AG08396 (cell line): ENCODE measurements around the gene ARF3.

Experiments
- DNase-seq: peaks from one replicate; pipeline ENCODE4 v3.0.0; 2012; ENCODE audit warnings: low spot score, mixed read lengths

The ARF3 gene

DNA sequence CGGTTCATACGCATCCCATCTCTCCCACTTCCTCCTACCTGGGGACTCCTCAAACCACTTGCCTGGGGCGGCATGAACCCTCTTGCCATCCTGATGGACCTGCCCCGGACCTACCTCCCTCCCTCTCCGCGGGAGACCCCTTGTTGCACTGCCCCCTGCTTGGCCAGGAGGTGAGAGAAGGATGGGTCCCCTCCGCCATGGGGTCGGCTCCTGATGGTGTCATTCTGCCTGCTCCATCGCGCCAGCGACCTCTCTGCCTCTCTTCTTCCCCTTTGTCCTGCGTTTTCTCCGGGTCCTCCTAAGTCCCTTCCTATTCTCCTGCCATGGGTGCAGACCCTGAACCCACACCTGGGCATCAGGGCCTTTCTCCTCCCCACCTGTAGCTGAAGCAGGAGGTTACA lies 24.5 kb upstream of the ARF3 start:
- DNase-seq: no peak

DNA sequence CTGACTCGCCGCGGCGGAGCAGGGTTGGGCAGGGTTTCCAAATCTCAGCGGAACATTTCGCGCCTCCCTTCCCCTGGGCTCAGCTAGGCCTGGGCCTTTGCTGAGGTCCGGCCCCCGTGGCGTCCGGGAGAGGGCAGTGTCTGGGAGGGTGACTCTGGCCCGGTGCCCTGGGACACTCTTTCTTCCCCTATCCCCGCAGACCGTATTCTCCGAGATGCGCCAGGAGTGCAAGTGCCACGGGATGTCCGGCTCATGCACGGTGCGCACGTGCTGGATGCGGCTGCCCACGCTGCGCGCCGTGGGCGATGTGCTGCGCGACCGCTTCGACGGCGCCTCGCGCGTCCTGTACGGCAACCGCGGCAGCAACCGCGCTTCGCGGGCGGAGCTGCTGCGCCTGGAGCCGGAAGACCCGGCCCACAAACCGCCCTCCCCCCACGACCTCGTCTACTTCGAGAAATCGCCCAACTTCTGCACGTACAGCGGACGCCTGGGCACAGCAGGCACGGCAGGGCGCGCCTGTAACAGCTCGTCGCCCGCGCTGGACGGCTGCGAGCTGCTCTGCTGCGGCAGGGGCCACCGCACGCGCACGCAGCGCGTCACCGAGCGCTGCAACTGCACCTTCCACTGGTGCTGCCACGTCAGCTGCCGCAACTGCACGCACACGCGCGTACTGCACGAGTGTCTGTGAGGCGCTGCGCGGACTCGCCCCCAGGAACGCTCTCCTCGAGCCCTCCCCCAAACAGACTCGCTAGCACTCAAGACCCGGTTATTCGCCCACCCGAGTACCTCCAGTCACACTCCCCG lies 23.9 kb upstream of the ARF3 start:
- DNase-seq: no peak

DNA sequence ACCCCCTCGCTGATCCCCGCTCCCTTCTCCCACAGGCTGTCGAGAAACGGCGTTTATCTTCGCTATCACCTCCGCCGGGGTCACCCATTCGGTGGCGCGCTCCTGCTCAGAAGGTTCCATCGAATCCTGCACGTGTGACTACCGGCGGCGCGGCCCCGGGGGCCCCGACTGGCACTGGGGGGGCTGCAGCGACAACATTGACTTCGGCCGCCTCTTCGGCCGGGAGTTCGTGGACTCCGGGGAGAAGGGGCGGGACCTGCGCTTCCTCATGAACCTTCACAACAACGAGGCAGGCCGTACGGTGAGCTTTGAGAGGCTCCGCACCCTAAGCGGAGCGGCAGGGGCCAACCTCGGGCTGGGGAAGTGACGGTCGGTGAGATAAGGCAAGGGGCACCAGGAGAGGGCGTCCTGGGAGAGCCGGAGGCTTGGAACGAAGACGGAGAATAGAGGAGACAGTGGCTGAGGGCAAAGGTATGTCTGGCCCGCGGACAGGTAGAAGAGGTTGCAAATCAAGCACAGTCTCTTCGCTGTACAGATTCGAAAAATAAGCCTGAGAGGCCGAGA lies 23.2 kb upstream of the ARF3 start:
- DNase-seq: no peak

DNA sequence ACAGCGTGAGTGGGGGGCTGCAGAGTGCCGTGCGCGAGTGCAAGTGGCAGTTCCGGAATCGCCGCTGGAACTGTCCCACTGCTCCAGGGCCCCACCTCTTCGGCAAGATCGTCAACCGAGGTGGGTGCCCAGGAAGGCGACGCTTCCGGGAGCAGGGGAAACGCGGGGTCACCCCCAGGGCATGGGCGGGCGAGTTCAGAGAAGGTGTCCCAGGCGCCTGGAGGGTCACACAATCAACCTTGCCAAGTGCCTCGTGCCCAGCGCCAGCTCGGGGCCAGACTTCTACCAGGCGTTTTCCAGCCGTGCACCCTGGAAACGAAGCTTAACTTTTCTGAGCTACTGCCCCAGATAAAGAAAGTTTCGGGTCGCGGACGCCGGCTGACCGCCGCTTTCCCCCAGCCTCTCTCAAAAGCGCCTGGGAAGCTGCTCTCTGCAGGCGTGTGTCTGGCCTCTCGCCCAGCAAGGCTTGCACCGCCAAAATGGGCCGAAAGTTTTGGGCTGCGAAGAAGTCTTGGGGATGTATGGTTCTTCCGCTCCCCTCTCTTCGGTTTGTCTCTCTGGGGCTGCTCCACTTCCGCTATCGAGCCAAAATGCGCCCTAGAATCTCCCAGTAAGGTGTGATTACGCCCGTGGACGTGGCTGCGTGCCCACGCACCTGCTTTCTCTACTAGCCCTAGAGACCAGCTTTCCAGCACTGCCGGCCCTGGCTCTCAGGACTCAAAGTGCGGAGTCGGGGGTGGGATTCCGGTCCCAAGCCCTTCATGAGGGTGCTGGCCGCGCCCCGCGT lies 22.5 kb upstream of the ARF3 start:
- DNase-seq: no peak

DNA sequence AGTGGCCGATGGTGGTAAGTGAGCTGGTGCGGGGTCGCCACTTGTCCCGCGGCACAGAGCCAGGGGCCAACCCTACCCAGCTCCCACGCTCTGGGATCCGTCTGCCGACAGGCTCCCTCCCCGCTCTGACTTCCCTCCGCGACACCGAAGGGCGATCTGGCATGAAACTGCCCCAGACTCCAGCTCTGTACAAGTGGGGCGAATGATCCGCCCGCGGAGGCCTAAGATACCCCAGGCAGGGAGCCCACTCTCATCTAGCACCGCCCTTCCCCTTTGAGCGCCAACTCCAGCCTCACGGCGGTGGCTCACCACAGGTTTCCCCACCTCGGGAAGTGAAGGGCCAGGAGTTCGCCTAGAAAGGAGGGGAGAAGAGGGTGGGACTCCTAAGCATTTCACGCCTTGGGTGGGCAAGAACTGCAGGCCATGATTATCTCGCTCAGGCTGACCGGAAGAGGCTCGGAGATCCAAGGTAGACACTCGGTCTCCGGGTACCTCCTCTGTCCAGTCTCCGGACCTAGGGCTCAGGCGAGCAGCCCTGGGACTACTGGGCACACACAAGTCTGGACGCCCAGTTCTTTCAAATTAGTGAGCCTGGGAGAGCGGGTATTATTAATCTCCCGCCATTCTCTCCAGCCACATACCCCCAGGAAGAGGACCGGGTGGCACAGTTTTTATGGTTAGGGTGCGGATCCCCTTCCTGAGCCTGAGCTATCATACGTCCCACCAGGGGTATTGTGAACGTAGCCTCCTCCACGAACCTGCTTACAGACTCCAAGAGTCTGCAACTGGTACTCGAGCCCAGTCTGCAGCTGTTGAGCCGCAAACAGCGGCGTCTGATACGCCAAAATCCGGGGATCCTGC lies 21.7 kb upstream of the ARF3 start:
- DNase-seq: no peak

DNA sequence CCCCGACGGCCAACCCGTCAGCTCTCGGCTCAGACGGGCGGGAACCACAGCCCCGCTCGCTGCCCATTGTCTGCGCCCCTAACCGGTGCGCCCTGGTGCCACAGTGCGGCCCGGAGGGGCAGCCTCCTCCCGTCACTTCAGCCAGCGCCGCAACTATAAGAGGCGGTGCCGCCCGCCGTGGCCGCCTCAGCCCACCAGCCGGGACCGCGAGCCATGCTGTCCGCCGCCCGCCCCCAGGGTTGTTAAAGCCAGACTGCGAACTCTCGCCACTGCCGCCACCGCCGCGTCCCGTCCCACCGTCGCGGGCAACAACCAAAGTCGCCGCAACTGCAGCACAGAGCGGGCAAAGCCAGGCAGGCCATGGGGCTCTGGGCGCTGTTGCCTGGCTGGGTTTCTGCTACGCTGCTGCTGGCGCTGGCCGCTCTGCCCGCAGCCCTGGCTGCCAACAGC lies 21.0 kb upstream of the ARF3 start, which contains the start of gene WNT1:
TSS of gene WNT1 (plus strand) at position 32 of the 450 bp plus-strand sequence. CDS start at position 361, 329 bp downstream.
- DNase-seq: no peak

DNA sequence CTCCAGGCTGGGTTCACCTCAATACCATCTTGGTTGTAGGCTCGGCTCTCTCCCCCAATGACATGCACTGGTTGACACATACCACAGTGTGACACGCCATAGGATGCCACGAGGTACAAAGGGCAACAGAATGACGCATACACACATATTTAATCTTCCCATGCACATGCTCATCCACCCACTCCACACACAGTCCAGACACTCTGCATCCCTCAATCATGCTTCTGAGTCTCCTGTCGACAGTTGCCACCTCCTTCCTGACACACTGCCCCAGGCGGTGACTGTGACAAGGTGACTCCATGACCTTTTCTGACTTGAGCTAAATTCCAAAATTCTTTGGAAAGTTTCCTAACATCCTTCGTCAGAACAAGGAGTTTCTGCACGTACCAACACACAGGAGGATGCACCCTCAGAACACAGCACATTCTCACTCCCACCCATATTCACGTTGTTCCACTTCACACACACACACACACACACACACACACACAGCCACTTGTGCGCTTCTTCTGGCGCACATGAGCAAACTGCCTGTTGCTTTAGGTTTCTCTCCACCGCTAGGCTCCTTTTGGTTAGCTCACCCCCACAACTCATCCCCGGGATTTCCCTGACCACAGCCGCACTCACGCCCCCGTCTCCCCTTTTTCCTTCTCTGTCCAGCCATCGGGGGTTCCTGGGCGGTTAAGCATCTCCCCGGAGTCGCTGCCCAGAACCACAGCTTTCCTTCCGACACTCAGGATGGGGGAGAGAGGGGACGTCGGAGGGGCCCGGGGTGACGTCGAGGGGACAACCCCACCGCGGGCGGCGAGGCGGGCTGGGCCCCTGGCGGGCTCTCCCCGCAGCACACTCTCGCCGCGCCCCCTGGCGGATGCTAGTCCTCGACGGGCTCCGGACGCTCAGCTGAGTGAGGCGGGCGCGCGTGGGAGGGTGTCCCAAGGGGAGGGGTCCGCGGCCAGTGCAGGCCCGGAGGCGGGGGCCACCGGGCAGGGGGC lies 20.3 kb upstream of the ARF3 start:
- peak; percentile 83 for DNase-seq

DNA sequence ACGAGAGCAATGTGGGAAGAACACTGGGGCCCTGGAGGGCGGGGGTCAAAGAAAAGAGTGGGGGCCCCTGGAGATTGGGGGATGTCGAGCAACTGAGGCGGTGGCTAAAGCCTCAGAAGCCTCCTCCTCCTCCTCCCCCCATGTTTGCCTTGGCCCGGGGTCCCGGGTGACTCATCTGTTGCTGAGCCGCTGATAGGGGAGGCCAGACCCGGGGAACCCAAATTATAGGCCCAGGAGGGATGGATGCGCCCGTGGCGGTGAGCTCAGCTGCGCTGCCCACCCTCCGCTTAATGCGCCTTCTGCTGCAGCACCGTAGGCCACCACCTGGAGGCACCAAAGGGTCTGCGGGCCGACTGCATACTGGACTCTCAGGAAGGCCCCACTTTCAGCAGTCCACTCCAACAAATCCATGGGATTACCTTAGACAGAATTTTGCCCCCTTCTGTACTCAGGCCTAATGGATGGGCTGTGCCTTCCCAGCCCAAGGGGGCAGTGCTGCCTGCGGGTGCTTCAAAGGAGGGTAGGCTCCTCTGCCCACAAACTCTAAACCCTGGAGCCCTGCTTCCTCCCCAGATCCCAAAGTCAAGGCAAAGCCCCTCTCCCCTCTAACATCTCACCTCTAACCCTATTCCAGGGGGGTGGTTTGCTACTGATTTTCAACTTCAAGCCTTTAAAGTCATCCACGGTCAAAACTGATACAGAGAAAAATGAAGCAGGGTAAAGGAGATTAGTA lies 16.8 kb upstream of the ARF3 start:
- no peak for DNase-seq

DNA sequence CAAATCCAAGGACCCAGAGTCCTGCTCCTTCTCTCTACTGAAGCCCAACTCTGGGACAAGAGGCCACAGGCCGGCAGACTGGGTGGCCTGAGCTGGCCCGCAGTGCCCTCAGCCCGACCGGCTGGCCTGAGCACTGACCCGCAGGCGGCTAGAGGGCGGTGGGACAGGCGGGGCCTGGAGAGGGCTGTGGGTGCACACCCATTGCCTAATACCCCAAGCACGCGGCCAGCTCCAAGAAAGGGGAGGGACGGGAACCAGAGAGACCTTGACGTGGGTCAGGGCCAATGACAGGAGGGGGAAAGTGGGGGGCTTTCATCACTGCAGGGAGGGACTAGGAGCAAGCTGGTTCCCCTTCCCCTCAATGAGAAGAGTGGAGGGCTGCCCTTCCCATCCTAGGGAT lies 16.2 kb upstream of the ARF3 start:
- no peak for DNase-seq

DNA sequence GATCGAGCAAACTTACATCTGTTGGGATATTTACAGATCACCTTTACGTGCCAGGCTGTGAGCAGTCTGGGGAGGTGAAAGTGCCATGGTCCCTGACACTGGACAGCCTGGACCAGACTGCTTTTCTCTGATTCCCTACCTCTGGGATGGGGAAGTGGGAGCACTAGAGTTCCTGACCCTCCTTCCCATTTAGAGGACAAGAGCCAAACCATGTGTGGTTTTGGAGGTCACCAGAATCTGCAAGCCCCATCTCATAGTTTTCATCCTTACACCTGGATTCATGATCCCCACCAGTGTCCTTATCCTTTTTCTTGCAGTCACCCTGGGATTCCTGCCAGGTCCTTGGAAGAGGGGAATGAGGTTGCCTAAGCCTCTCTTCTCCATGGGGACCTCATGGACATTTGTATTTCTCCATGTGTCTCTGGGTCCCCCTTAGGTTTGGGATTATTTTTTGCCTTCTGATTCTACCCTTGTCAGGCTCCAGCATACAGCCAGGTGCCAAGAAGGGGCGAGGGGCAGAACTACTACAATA lies 15.7 kb upstream of the ARF3 start:
- no peak for DNase-seq

DNA sequence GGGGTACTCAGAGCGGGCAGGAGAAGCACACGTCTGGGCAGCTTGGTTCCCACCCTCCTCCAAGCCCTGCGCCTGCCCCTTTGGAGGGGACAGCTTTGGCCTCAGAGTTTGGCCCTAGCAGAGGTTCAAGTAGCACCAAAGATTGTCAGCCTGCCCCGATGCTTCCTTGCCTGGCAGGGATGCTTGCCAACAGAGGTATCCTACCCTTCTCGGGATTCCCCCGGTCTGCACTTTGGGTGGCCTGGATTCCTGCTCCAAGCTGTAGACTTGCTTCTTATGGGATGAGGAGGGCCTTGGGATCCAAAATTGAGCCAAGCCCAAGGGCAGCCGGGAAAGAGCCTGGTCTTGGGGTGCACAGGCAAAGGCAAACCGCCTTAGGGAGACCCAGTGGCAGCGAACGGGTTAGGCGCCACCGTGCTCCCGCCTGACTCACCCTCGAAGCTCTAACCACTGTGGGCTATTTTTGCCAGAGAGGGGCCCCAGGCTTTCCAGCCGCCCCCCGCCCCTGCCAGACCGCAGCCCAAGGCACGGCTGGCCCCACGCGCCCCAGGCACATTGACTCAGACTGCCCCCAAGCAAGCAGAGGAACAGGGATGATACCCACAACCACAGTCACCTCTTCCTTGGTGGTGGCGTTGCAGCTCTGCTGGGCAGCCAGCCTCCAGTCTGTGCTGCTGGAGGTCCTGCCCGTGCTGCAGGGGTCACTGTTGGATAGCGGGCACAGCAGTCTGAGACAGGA lies 15.1 kb upstream of the ARF3 start:
- DNase-seq: no peak

DNA sequence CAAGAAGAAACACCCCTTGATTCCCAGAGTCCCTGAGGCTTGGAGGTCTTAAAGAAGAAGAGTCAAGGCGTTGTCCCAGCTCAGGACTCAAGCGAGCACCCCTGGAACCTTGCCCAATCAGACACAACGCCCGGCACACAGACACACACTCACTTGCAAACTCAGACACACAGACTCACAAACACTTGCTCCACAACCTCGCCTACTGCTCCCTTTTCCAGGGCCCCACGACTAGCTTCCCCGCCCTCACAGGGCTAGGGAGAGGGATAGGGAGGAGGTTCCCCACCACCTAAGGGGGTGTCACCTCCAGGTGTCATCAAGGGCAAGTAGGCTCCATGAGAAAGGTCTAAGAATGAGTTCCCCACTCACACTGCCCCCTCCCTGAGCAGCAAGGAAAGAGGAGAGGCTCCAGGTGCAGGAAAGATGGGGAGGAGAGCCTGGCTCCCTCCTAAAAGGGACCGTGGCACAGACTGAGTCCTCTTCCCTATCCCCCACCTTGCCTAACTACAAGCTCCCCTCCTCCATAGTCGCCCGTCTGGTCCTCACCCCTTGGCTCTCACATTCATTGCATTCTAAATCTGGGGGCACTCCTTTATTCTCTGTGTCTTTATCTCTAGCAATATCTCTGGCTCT lies 13.5 kb upstream of the ARF3 start:
- no peak for DNase-seq

DNA sequence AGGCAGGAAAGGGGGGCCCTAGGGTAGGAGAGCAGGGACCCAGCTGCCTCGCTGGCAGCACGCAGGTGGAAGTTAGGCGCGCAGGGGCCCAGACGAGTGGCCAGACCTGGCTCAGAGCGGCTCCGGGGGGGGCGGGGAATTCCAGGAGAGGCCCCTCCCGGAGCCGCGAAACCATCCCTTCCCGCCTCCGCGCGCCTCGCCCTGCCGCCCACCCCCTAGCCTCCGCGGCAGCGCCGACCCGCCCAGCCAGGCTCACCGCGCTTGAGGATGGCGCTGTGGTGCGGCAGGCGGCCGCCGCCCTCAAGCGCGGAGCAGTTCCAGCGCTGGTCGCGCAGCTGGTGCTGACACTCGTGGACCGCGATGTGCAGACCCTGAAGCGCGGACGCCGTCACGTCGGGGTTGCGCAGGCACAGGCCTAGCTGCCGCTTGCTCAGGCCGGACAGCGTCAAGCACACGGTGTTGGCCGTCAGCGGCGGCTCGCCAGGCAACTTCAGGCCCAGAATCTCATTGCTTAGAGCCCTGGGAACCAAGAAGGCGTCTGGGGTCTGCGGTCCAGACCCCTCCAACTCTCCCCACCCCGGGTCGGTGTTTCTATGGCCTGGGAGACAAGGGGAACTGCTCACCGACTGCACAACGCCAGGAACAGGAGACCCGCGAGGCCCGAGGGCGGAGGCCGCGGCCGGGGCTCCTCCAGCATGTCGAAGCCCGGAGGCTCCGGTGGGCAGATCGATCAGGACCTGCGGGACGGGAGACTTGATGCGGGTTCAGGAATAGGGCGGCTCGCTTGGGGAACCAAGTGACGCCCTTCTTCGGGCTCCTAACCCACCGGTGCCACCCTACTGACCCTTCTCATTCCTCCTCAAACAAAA lies 12.8 kb upstream of the ARF3 start:
- DNase-seq: no peak

DNA sequence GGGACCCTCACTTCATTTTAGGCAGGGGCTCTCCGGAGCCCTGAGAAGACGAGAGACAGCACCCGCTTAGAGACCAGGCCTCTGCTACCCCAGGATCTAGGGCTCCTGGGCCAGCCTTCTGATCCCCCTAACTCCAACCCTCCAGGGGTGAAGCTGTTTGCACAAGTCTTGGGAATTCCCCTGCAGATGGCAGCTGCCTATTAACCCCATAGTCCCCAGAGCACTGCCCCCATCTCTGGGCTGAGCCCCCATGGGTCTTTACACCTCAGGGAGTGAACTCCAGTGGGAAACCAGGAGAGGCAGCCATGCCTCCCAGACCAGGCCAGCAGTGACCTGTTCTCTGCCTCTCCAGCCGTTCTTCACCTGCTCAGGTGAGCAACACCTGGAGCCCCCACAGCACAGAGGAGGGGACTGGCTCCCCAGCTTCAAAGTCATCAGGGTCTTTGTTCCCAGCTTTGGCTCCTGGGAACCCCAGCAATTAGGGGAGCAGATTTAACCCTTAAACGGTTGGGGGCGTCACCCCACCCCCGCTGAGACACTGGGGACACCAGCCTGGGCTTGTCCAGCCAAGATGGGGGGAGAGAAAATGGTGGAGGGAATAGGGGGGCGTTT lies 12.0 kb upstream of the ARF3 start:
- peak; percentile 17 for DNase-seq

DNA sequence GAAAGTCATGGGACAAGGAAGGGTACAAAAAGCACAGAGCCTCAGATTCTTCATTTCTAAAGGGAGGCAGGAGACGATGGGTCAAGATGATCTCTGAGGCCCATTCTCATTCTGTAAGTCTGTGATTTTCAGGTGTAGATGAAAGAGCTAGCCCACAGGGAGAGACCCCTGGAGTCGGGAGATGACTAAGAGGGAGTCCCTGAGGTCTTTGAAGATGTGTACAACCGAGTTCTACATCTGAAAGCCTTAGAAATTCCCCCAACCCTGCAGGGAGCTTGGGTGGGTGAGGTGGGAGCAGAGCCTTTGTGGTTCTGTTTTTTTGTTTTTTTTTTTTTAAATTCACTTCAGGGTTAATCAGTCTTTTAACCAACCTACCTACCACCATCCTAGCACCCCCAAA lies 11.2 kb upstream of the ARF3 start:
- DNase-seq: no peak

DNA sequence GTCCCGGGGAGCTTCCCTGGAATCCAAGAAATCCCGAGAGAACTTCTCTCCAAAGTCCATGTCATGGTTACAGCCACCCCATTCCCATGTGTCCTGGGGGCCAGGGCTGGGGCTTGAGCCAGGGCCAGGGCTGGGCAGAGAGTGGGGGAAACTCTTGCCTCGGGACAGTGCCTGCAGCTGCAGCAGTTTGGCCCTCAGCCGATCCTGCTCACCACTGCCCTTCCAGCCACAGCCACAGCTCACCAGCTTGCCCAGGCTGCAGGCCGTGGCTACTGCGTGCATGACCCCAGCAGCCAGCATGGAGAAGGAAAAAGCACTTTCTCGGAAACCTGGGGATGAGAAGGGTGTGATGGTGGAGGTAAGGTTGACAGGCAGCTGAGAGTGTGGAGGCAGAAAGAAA lies 10.7 kb upstream of the ARF3 start:
- DNase-seq: peak; percentile 7
